Mesothelial cell of epicardium (in vitro differentiated cells): ENCODE results near the gene CECR2. TPM values are rescaled to one million over a fixed set of nuclear protein-coding genes. Genes with fewer than 3 reads are reported as not detected.

Experiments
- DNase-seq, 2 experiments: peaks; one replicate each; pipeline ENCODE4 v3.0.0; 2021; ENCODE audit warnings: low spot score in 2 of 2; ENCODE audit not compliant: unreplicated experiment in 2 of 2
- H3K27ac Mint-ChIP-seq: 2 replicates; pipeline ENCODE4 v1.8.0; 2021; ENCODE audit warnings: mixed read lengths
- H3K27me3 Mint-ChIP-seq: 2 replicates; pipeline ENCODE4 v1.8.0; 2021; ENCODE audit warnings: low read depth, mixed read lengths
- H3K36me3 Mint-ChIP-seq: 2 replicates; pipeline ENCODE4 v1.8.0; 2021; ENCODE audit warnings: mixed read lengths
- H3K4me1 Mint-ChIP-seq: 2 replicates; pipeline ENCODE4 v1.8.0; 2021; ENCODE audit warnings: mixed read lengths
- H3K4me3 Mint-ChIP-seq: 2 replicates; pipeline ENCODE4 v1.8.0; 2021; ENCODE audit warnings: mild to moderate bottlenecking, moderate library complexity, mixed read lengths
- H3K9me3 Mint-ChIP-seq: 2 replicates; pipeline ENCODE4 v1.8.0; 2021; ENCODE audit warnings: mixed read lengths
- total RNA-seq: library from RNA; stranded (reverse); gene quantifications from 3 replicates; pipeline ENCODE4 v1.2.1, GENCODE V29; 2021
- TF ChIP-seq, protein P1 (sequence below): fragments of 200-600 bp; sonication (generic); IDR thresholded peaks from one replicate; pipeline ENCODE4 v1.5.0; 2021; ENCODE audit warnings: antibody characterized with exemption; ENCODE audit not compliant: unreplicated experiment

Gene CECR2
- total RNA-seq, 1 donor from 2014 or later: 15.0 TPM

- Mint-ChIP-seq H3K4me3 (no peak overlapping the region), H3K27me3 (no peaks in the 10 kb centered on the region), H3K27ac (no peak overlapping the region), H3K9me3 (no peaks in the 10 kb centered on the region), H3K36me3 (peaks cover 4% of the 10 kb centered on the region), H3K4me1 (no peaks in the 10 kb centered on the region)
- TF ChIP-seq, protein P1, sequence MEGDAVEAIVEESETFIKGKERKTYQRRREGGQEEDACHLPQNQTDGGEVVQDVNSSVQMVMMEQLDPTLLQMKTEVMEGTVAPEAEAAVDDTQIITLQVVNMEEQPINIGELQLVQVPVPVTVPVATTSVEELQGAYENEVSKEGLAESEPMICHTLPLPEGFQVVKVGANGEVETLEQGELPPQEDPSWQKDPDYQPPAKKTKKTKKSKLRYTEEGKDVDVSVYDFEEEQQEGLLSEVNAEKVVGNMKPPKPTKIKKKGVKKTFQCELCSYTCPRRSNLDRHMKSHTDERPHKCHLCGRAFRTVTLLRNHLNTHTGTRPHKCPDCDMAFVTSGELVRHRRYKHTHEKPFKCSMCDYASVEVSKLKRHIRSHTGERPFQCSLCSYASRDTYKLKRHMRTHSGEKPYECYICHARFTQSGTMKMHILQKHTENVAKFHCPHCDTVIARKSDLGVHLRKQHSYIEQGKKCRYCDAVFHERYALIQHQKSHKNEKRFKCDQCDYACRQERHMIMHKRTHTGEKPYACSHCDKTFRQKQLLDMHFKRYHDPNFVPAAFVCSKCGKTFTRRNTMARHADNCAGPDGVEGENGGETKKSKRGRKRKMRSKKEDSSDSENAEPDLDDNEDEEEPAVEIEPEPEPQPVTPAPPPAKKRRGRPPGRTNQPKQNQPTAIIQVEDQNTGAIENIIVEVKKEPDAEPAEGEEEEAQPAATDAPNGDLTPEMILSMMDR: no peak
- no peak for DNase-seq
Measured at GRCh38 chr22:17483688-17484372, 114.6 kb downstream of the CECR2 start.

GRCh38 chr22:17484608-17485007, 115.3 kb downstream of the CECR2 start:
- no peaks in the 10 kb centered on the region for H3K27me3 Mint-ChIP-seq
- TF ChIP-seq, protein P1: no peak
- no peak overlapping the region for H3K27ac Mint-ChIP-seq
- H3K9me3 Mint-ChIP-seq: no peaks in the 10 kb centered on the region
- DNase-seq: no peak
- no peaks in the 10 kb centered on the region for H3K4me1 Mint-ChIP-seq
- H3K4me3 Mint-ChIP-seq: no peak overlapping the region
- peaks cover 4% of the 10 kb centered on the region for H3K36me3 Mint-ChIP-seq

- no peak overlapping the region for H3K27ac Mint-ChIP-seq
- H3K9me3 Mint-ChIP-seq: no peaks in the 10 kb centered on the region
- H3K4me3 Mint-ChIP-seq: no peak overlapping the region
- no peaks in the 10 kb centered on the region for H3K27me3 Mint-ChIP-seq
- TF ChIP-seq, protein P1: no peak
- H3K36me3 Mint-ChIP-seq: peaks cover 8% of the 10 kb centered on the region
- H3K4me1 Mint-ChIP-seq: no peaks in the 10 kb centered on the region
- no peak for DNase-seq
Measured at GRCh38 chr22:17486313-17486712, 117.1 kb downstream of the CECR2 start.

DNA sequence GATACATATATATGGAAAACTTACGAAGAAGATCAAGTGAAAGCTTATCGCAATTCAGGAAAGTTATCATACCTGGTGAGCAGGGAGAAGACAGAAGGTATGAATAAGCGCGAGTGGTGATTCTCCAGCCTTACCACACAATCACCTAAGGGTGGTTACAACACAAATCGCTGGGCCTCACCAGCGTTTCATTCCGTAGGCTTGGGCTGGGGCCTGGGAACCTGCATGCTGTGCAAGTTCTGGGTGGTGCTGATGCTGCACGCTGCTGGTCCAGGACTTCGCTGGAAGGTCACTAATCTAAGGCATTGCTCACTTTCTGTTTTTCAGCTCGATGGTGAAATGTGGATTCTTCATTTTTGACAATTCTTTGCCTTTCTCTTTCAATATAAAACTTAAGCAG, 117.5 kb downstream of the CECR2 start:
- H3K27me3 Mint-ChIP-seq: no peaks in the 10 kb centered on the region
- no peak for DNase-seq
- H3K4me1 Mint-ChIP-seq: no peaks in the 10 kb centered on the region
- TF ChIP-seq, protein P1: no peak
- no peak overlapping the region for H3K27ac Mint-ChIP-seq
- H3K9me3 Mint-ChIP-seq: no peaks in the 10 kb centered on the region
- peaks cover 7% of the 10 kb centered on the region for H3K36me3 Mint-ChIP-seq
- H3K4me3 Mint-ChIP-seq: no peak overlapping the region

DNA sequence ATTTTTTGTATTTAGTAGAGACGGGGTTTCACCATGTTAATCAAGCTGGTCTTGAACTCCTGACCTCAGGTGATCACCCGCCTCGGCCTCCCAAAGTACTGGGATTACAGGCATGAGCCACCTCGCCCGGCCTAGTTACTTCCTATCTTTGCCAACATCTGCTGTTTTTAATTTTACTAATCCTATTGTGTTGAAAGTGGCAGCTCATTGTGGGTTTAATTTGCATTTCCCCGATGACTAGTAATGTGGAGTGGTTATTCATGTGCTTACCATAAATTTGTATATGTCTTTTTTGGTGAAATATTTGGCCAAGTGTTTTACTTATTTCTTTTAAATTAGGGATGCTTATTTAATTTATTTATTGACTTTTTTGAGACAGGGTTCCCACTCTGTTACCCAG, 119.8 kb downstream of the CECR2 start:
- Mint-ChIP-seq H3K9me3 (no peaks in the 10 kb centered on the region), H3K27me3 (no peaks in the 10 kb centered on the region), H3K4me1 (peaks cover 2% of the 10 kb centered on the region), H3K36me3 (peaks cover 5% of the 10 kb centered on the region), H3K27ac (no peak overlapping the region), H3K4me3 (no peak overlapping the region)
- TF ChIP-seq, protein P1: no peak
- no peak for DNase-seq
